HepG2 (cell line): ENCODE measurements around the gene RPL36. TPM values are rescaled to one million over a fixed set of nuclear protein-coding genes. Genes with fewer than 3 reads are reported as not detected.

ENCODE experiments used
- ASH2L ChIP-seq: fragments of 300-600, 200-600 bp; sonication (generic); IDR thresholded peaks from 2 replicates; pipeline ENCODE4 v1.7.0; 2017; ENCODE audit warnings: low read depth, mild to moderate bottlenecking, moderate library complexity, mixed read lengths, low read length; ENCODE audit not compliant: insufficient read length
- ATF5 ChIP-seq: sonication (generic); formaldehyde crosslinking; IDR thresholded peaks from 2 replicates; pipeline ENCODE4 v1.4.0; 2020; ENCODE audit warnings: mild to moderate bottlenecking, low read depth, missing genetic modification reagents
- CHD2 ChIP-seq: IDR thresholded peaks from 2 replicates; pipeline ENCODE4 v1.6.1; 2011; ENCODE audit warnings: low read depth, low read length, improper control_type of control experiment
- CREB3 ChIP-seq: sonication (generic); formaldehyde crosslinking; IDR thresholded peaks from 2 replicates; pipeline ENCODE4 v1.5.0; 2020; ENCODE audit warnings: missing genetic modification reagents
- JARID2 ChIP-seq: sonication (generic); formaldehyde crosslinking; IDR thresholded peaks from 2 replicates; pipeline ENCODE4 v1.8.1; 2023; ENCODE audit warnings: missing genetic modification reagents, inconsistent platforms; ENCODE audit not compliant: insufficient replicate concordance
- NAIF1 ChIP-seq: sonication (generic); formaldehyde crosslinking; IDR thresholded peaks from 2 replicates; pipeline ENCODE4 v1.5.0; 2020; ENCODE audit warnings: mild to moderate bottlenecking, missing genetic modification reagents, borderline replicate concordance
- NBN ChIP-seq: fragments of 450-650 bp; conservative IDR thresholded peaks from 2 replicates; pipeline ENCODE4 v1.6.1; 2017
- RFXAP ChIP-seq: sonication (generic); formaldehyde crosslinking; IDR thresholded peaks from 2 replicates; pipeline ENCODE4 v1.4.0; 2020; ENCODE audit warnings: missing genetic modification reagents, borderline replicate concordance
- ZBTB21 ChIP-seq: sonication (generic); formaldehyde crosslinking; IDR thresholded peaks from 2 replicates; pipeline ENCODE4 v1.4.0; 2020; ENCODE audit warnings: missing genetic modification reagents
- ZBTB8A ChIP-seq: sonication (generic); formaldehyde crosslinking; IDR thresholded peaks from 2 replicates; pipeline ENCODE4 v1.4.0; 2020; ENCODE audit warnings: mild to moderate bottlenecking, low read depth, missing genetic modification reagents, borderline replicate concordance
- ZEB1 ChIP-seq: IDR thresholded peaks from 2 replicates; pipeline ENCODE4 v1.6.1; 2012; ENCODE audit warnings: mild to moderate bottlenecking, low read depth, inconsistent platforms; ENCODE audit not compliant: insufficient replicate concordance
- ZFP62 ChIP-seq: sonication (generic); formaldehyde crosslinking; IDR thresholded peaks from 2 replicates; pipeline ENCODE4 v1.4.0; 2020; ENCODE audit warnings: missing genetic modification reagents
- ZNF362 ChIP-seq: sonication (generic); formaldehyde crosslinking; IDR thresholded peaks from 2 replicates; pipeline ENCODE4 v1.4.0; 2020; ENCODE audit warnings: missing genetic modification reagents, mild to moderate bottlenecking, borderline replicate concordance
- ZNF44 ChIP-seq: sonication (generic); formaldehyde crosslinking; IDR thresholded peaks from 2 replicates; pipeline ENCODE4 v1.5.1; 2020; ENCODE audit warnings: mild to moderate bottlenecking, missing genetic modification reagents
- ZNF543 ChIP-seq: sonication (generic); formaldehyde crosslinking; IDR thresholded peaks from 2 replicates; pipeline ENCODE4 v1.4.0; 2020; ENCODE audit warnings: mild to moderate bottlenecking, missing genetic modification reagents
- ZNF546 ChIP-seq: sonication (generic); formaldehyde crosslinking; conservative IDR thresholded peaks from 2 replicates; pipeline ENCODE4 v1.8.1; 2023; ENCODE audit warnings: mild to moderate bottlenecking, missing genetic modification reagents
- ZNF670 ChIP-seq: sonication (generic); formaldehyde crosslinking; IDR thresholded peaks from 2 replicates; pipeline ENCODE4 v1.8.0; 2022; ENCODE audit warnings: mild to moderate bottlenecking, missing genetic modification reagents, borderline replicate concordance
- ZSCAN21 ChIP-seq: sonication (generic); formaldehyde crosslinking; IDR thresholded peaks from 2 replicates; pipeline ENCODE4 v1.8.0; 2022; ENCODE audit warnings: mild to moderate bottlenecking, missing genetic modification reagents, moderate library complexity, borderline replicate concordance
- polyA plus RNA-seq, 8 experiments: library from polyadenylated mRNA; depleted of rRNA in 3 of 8; stranded (reverse) in 7 of 8; unstranded in 1 of 8; fragments of >200 nt; fragmentation: Illumina TruSeq in 4 of 8; extraction: Trizol in 4 of 8; gene quantifications; 2 replicates each; pipeline versions ENCODE4 v1.2.1 to v1.2.3, GENCODE V29; 2011 to 2016; ENCODE audit warnings: low read depth in 4 of 8, missing spikeins in 1 of 8, mixed read lengths in 1 of 8; ENCODE audit not compliant: insufficient read depth in 1 of 8
- total RNA-seq, 5 experiments: library from RNA; depleted of rRNA; stranded (reverse); fragments of >200 nt; fragmentation: Illumina TruSeq; extraction: Trizol; gene quantifications; 2 replicates each; pipeline ENCODE4 v1.2.3, GENCODE V29; 2016; ENCODE audit warnings: low read depth in 1 of 5
- TF ChIP-seq, protein P1 (sequence below): sonication (generic); formaldehyde crosslinking; IDR thresholded peaks from 2 replicates; pipeline ENCODE4 v1.4.0; 2020; ENCODE audit warnings: missing genetic modification reagents
- TF ChIP-seq, protein P2 (sequence below), 2 experiments: fragments of 450-650 bp in 1 of 2; sonication (generic) in 1 of 2; formaldehyde crosslinking; IDR thresholded peaks; 2 replicates each; pipeline versions ENCODE4 v1.5.0 to v1.8.0; 2020 to 2022; ENCODE audit warnings: mild to moderate bottlenecking in 1 of 2, missing genetic modification reagents in 1 of 2
- TF ChIP-seq, protein P3 (sequence below): IDR thresholded peaks from 2 replicates; pipeline ENCODE4 v1.6.1; 2012; ENCODE audit warnings: inconsistent platforms
- TF ChIP-seq, protein P4 (sequence below): sonication (generic); formaldehyde crosslinking; IDR thresholded peaks from 2 replicates; pipeline ENCODE4 v1.5.1; 2020; ENCODE audit warnings: missing genetic modification reagents, mild to moderate bottlenecking, borderline replicate concordance

RPL36 gene
- total and polyA plus RNA-seq, 2 of the 13 experiments (the other 11 are each of a cell fraction or from before 2014, with no cell fraction given), result 706 to 740 TPM

DNA sequence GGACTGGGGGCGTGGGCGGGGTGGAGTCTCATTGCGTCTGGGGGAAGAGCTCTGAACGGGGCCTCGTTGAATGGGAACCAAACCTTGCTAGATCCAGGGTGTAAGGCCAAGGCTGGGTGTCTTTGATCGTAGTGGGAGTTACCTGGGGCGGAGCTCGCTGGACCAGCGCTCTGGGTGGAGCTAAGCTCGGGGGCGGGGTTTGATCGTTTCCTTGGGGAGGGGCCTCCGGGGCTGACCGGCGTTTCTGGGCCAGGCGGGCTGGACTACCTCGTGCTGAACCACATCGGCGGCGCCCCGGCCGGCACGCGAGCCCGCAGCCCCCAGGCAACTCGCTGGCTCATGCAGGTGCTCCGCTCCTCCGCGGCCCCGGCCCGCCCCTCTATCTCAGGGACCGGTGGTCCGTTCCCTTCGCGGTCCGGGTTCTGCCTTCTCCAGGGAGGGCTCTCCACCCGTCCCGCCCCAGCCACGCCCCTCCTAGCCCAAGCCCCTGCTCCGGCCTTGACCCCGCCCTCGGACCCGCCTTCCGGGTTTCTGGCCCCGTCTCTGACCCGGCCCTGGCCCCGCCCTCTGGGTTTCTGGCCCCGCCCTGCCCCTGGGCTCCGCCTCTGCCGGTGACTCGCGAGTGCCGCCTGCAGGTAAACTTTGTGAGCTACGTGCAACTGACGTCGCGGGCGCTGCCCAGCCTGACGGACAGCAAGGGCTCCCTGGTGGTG, 3.3 kb upstream of the RPL36 start (continued):
- TF ChIP-seq ASH2L, result no peak
- peak; percentile 69 for TF ChIP-seq ZNF670 (CRISPR knock-in tag)
- 0 out of 2 replicates have a peak, but pooled peaks have one; percentile 31 for TF ChIP-seq ATF5 (CRISPR knock-in tag)
- TF ChIP-seq, protein P1, sequence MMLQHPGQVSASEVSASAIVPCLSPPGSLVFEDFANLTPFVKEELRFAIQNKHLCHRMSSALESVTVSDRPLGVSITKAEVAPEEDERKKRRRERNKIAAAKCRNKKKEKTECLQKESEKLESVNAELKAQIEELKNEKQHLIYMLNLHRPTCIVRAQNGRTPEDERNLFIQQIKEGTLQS (CRISPR knock-in tag), result no peak
- TF ChIP-seq ZNF44 (CRISPR knock-in tag), result no peak
- TF ChIP-seq CHD2, result no peak
- no peak for TF ChIP-seq CREB3 (CRISPR knock-in tag)
- no peak for TF ChIP-seq NBN
- peak; percentile 28; the same call in 1 of the 2 replicates for TF ChIP-seq ZSCAN21 (CRISPR knock-in tag)
- no peak for TF ChIP-seq ZEB1
- TF ChIP-seq JARID2, result no peak
- no peak for TF ChIP-seq ZBTB8A (CRISPR knock-in tag)
- TF ChIP-seq RFXAP (CRISPR knock-in tag), result 0 out of 2 replicates have a peak, but pooled peaks have one; percentile 28
- TF ChIP-seq ZNF362 (CRISPR knock-in tag), result no peak
- TF ChIP-seq ZNF546 (CRISPR knock-in tag), result 0 out of 2 replicates have a peak, but pooled peaks have one; percentile 57
- TF ChIP-seq, protein P2, sequence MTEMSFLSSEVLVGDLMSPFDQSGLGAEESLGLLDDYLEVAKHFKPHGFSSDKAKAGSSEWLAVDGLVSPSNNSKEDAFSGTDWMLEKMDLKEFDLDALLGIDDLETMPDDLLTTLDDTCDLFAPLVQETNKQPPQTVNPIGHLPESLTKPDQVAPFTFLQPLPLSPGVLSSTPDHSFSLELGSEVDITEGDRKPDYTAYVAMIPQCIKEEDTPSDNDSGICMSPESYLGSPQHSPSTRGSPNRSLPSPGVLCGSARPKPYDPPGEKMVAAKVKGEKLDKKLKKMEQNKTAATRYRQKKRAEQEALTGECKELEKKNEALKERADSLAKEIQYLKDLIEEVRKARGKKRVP (CRISPR knock-in tag; IDR thresholded peaks at IDR 0.05), result no peak
- TF ChIP-seq, protein P3, sequence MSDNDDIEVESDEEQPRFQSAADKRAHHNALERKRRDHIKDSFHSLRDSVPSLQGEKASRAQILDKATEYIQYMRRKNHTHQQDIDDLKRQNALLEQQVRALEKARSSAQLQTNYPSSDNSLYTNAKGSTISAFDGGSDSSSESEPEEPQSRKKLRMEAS, result peak; percentile 30
- no peak for TF ChIP-seq ZBTB21 (CRISPR knock-in tag)
- no peak for TF ChIP-seq NAIF1 (CRISPR knock-in tag)
- no peak for TF ChIP-seq ZFP62 (CRISPR knock-in tag)
- no peak; the same call in 1 of the 2 replicates for TF ChIP-seq ZNF543 (CRISPR knock-in tag)
- TF ChIP-seq, protein P4, sequence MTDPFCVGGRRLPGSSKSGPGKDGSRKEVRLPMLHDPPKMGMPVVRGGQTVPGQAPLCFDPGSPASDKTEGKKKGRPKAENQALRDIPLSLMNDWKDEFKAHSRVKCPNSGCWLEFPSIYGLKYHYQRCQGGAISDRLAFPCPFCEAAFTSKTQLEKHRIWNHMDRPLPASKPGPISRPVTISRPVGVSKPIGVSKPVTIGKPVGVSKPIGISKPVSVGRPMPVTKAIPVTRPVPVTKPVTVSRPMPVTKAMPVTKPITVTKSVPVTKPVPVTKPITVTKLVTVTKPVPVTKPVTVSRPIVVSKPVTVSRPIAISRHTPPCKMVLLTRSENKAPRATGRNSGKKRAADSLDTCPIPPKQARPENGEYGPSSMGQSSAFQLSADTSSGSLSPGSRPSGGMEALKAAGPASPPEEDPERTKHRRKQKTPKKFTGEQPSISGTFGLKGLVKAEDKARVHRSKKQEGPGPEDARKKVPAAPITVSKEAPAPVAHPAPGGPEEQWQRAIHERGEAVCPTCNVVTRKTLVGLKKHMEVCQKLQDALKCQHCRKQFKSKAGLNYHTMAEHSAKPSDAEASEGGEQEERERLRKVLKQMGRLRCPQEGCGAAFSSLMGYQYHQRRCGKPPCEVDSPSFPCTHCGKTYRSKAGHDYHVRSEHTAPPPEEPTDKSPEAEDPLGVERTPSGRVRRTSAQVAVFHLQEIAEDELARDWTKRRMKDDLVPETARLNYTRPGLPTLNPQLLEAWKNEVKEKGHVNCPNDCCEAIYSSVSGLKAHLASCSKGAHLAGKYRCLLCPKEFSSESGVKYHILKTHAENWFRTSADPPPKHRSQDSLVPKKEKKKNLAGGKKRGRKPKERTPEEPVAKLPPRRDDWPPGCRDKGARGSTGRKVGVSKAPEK (CRISPR knock-in tag), result no peak
